AG08395 (cell line): Measurements from ENCODE around the gene ZBTB24.

Experiments
- DNase-seq: peaks from one replicate; pipeline ENCODE4 v3.0.0; 2012; ENCODE audit warnings: mixed read lengths, low spot score

ZBTB24 gene

GRCh38 chr6:109498936-109499335, 15.9 kb upstream of the ZBTB24 start:
- DNase-seq = no peak

- DNase-seq = no peak
Observed at GRCh38 chr6:109498052-109498451, 15.0 kb upstream of the ZBTB24 start.

GRCh38 chr6:109496036-109496772, 13.2 kb upstream of the ZBTB24 start:
- peak; percentile 12 for DNase-seq

GRCh38 chr6:109493865-109494264, 10.8 kb upstream of the ZBTB24 start:
- no peak for DNase-seq

GRCh38 chr6:109491207-109491938, 8.4 kb upstream of the ZBTB24 start:
- DNase-seq = no peak

- DNase-seq = no peak
Observed at GRCh38 chr6:109490713-109491112, 7.7 kb upstream of the ZBTB24 start.

- no peak for DNase-seq
Observed at GRCh38 chr6:109488001-109488400, 5.0 kb upstream of the ZBTB24 start.

- DNase-seq = no peak
Observed at GRCh38 chr6:109486068-109486467, 3.0 kb upstream of the ZBTB24 start.

- no peak for DNase-seq
Observed at GRCh38 chr6:109485266-109485935, 2.4 kb upstream of the ZBTB24 start.

GRCh38 chr6:109484122-109484521, 1.1 kb upstream of the ZBTB24 start:
- DNase-seq = no peak

GRCh38 chr6:109483735-109484057, 677 bp upstream of the ZBTB24 start:
- DNase-seq = no peak

- no peak for DNase-seq
Observed at GRCh38 chr6:109480993-109481480, 2.0 kb downstream of the ZBTB24 start.

- no peak for DNase-seq
Observed at GRCh38 chr6:109478841-109479624, 4.0 kb downstream of the ZBTB24 start.

GRCh38 chr6:109478222-109478805, 4.7 kb downstream of the ZBTB24 start:
- no peak for DNase-seq

GRCh38 chr6:109477725-109478124, 5.3 kb downstream of the ZBTB24 start:
- no peak for DNase-seq

- DNase-seq = no peak
Observed at GRCh38 chr6:109477184-109477583, 5.8 kb downstream of the ZBTB24 start.

- no peak for DNase-seq
Observed at GRCh38 chr6:109475625-109476024, 7.4 kb downstream of the ZBTB24 start.

GRCh38 chr6:109474995-109475394, 8.0 kb downstream of the ZBTB24 start:
- no peak for DNase-seq

- DNase-seq = no peak
Observed at GRCh38 chr6:109473120-109473519, 9.9 kb downstream of the ZBTB24 start.

GRCh38 chr6:109472132-109472995, 10.7 kb downstream of the ZBTB24 start:
- no peak for DNase-seq
